ENCODE data around the gene AIPL1. TPM values are rescaled to one million over a fixed set of nuclear protein-coding genes. Genes with fewer than 3 reads are reported as not detected.
A peak's percentile ranks its signal among the peaks of the same experiment; 100 is the strongest.

AIPL1 gene
- total and polyA plus RNA-seq, 2 of the 13 experiments (the other 11 are each of a cell fraction or from before 2014, with no cell fraction given): not detected

DNA sequence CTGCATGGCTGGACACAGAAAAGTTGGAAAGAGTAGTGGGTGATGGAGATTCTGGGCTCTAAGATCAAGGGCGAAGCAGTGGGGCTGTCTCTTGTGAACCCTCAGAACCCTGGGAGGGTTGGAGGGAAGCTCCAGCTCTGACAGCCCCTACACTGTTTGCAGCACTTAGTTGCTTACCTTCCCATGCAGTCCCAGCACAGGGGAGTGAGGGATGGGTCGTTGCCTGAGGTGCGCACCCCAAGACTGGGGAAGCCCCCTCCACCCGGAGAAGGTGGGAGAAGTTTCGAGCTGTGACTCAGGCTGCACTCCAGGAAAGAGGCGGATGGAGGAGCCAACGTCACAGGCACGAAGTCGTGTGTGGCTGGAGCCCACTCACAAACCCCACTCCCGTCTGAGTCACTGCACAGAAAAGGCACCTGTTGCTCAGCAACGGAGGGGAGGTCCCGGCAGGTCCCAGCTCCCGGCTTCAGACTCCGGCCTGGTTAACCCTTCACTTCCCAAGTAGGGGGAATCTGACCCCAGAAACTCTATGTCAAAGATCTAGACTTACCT, 60.1 kb downstream of the AIPL1 start:
- H3K27ac ChIP-seq (ENCODE audit: extremely low read length, insufficient read depth, low read length): no peak overlapping the region
- no peak overlapping the region for H3K4me3 ChIP-seq (replicated peaks in 1 of 3; ENCODE audit: insufficient read depth in 1 of 3, low read depth in 2 of 3, low read length in 3 of 3)
- no TSS peak for BruUV-seq (replicated peaks)
- FAIRE-seq (no peak), ATAC-seq (no peak), DNase-seq (ENCODE audit: low spot score) (no peak)
- no peaks in the 10 kb centered on the region for H3K4me1 ChIP-seq (ENCODE audit: insufficient read depth, low read length)
- intact Hi-C loops (cut with micrococcal nuclease; ENCODE audit: unreplicated experiment): no loop called here
- H3K4me2 ChIP-seq (ENCODE audit: low read depth, low read length): no peak overlapping the region
- ChIA-PET CTCF (ENCODE audit: low intra/inter-chr PET ratio, low total read pairs) (no interaction called here), POLR2A (no interaction called here)
- H3K9me3 ChIP-seq (ENCODE audit: low read length): no peaks in the 10 kb centered on the region
- H2AFZ ChIP-seq (ENCODE audit: low read length): no peak overlapping the region
- no peaks in the 10 kb centered on the region for H3K79me2 ChIP-seq (ENCODE audit: insufficient read depth, low read length)
- in situ Hi-C loops (cut with HindIII; ENCODE audit: extremely low pct_ligation_motif_present, low pct_unique_long_range_greater_than_20kb): no loop called here
- H3K36me3 ChIP-seq (replicated peaks in 1 of 2; ENCODE audit: control insufficient read depth in 1 of 2, insufficient read depth in 2 of 2, low read length in 2 of 2): no peaks in the 10 kb centered on the region
- 77% methylated on average over 1 of the region's 14 CpGs for WGBS (ENCODE audit: low lambda C conversion rate)
- H4K20me1 ChIP-seq (ENCODE audit: insufficient read depth, low read length): no peaks in the 10 kb centered on the region
- no peak overlapping the region for H3K9ac ChIP-seq (ENCODE audit: insufficient read depth, low read depth, low read length)
- no peak for TF ChIP-seq RAD21 (CRISPR knock-in tag; IDR thresholded peaks at IDR 0.05)
- TF ChIP-seq ZNF652 (CRISPR knock-in tag; IDR thresholded peaks at IDR 0.05; ENCODE audit: borderline replicate concordance, low read depth): peak; percentile 56; the same call in 1 of the 2 replicates
- 0 out of 5 replicates have a peak, but pooled peaks cover 0 to 3% of the 10 kb centered on the region in 2 experiments for H3K27me3 ChIP-seq (ENCODE audit: control insufficient read depth in 1 of 2, insufficient read depth in 2 of 2, low read length in 2 of 2)

DNA sequence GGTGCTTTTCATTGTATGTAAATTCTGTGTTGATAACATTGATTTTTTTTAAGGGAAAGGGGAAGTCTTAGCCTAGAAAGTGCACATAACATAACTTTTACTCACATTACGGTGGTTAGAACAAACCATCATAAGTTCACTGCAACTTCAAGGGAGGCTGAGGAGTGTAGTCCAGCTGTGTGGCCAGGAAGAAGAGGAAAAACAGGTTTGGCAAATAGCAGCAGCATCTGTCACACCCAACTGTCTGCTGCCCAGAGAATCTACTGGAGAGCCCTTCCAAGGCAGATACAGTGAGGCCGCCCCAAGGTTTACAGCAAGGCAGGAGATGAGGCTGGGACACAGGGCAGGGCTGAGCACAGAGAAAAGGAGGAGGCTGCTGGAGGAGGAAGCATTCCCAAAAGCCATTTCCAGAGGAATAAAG, 60.6 kb downstream of the AIPL1 start:
- H3K4me1 ChIP-seq (ENCODE audit: insufficient read depth, low read length): no peaks in the 10 kb centered on the region
- FAIRE-seq: no peak
- intact Hi-C loops (cut with micrococcal nuclease; ENCODE audit: unreplicated experiment) (no loop called here), in situ Hi-C loops (cut with HindIII; ENCODE audit: extremely low pct_ligation_motif_present, low pct_unique_long_range_greater_than_20kb) (no loop called here)
- no peak overlapping the region for H3K9ac ChIP-seq (ENCODE audit: insufficient read depth, low read depth, low read length)
- ChIA-PET CTCF (ENCODE audit: low intra/inter-chr PET ratio, low total read pairs) (no interaction called here), POLR2A (no interaction called here)
- no peak overlapping the region for H3K4me3 ChIP-seq (replicated peaks in 1 of 3; ENCODE audit: insufficient read depth in 1 of 3, low read depth in 2 of 3, low read length in 3 of 3)
- no peak for ATAC-seq
- TF ChIP-seq, protein P1, sequence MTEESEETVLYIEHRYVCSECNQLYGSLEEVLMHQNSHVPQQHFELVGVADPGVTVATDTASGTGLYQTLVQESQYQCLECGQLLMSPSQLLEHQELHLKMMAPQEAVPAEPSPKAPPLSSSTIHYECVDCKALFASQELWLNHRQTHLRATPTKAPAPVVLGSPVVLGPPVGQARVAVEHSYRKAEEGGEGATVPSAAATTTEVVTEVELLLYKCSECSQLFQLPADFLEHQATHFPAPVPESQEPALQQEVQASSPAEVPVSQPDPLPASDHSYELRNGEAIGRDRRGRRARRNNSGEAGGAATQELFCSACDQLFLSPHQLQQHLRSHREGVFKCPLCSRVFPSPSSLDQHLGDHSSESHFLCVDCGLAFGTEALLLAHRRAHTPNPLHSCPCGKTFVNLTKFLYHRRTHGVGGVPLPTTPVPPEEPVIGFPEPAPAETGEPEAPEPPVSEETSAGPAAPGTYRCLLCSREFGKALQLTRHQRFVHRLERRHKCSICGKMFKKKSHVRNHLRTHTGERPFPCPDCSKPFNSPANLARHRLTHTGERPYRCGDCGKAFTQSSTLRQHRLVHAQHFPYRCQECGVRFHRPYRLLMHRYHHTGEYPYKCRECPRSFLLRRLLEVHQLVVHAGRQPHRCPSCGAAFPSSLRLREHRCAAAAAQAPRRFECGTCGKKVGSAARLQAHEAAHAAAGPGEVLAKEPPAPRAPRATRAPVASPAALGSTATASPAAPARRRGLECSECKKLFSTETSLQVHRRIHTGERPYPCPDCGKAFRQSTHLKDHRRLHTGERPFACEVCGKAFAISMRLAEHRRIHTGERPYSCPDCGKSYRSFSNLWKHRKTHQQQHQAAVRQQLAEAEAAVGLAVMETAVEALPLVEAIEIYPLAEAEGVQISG (CRISPR knock-in tag; IDR thresholded peaks at IDR 0.05): no peak
- DNase-seq (ENCODE audit: low spot score): no peak
- H3K27ac ChIP-seq (ENCODE audit: extremely low read length, insufficient read depth, low read length): no peak overlapping the region
- H3K4me2 ChIP-seq (ENCODE audit: low read depth, low read length): no peak overlapping the region
- H3K9me3 ChIP-seq (ENCODE audit: low read length): no peaks in the 10 kb centered on the region
- H4K20me1 ChIP-seq (ENCODE audit: insufficient read depth, low read length): no peaks in the 10 kb centered on the region
- H3K79me2 ChIP-seq (ENCODE audit: insufficient read depth, low read length): no peaks in the 10 kb centered on the region
- H3K36me3 ChIP-seq (replicated peaks in 1 of 2; ENCODE audit: control insufficient read depth in 1 of 2, insufficient read depth in 2 of 2, low read length in 2 of 2): no peaks in the 10 kb centered on the region
- BruUV-seq (replicated peaks): no TSS peak
- H3K27me3 ChIP-seq (ENCODE audit: control insufficient read depth in 1 of 2, insufficient read depth in 2 of 2, low read length in 2 of 2): 0 out of 5 replicates have a peak, but pooled peaks cover 0 to 3% of the 10 kb centered on the region in 2 experiments
- no peak overlapping the region for H2AFZ ChIP-seq (ENCODE audit: low read length)
- WGBS (ENCODE audit: low lambda C conversion rate): 0% methylated on average over 2 of the region's 2 CpGs

Other genes starting within 250 kb of the AIPL1 start
- 30.3 and 33.8 TPM in 2 replicates for gene PIMREG, start 9.3 kb upstream of the AIPL1 start, total RNA-seq (2016; rRNA removed; fragmentation: Illumina TruSeq; extraction: Trizol)
- gene PIMREG, start 9.3 kb upstream of the AIPL1 start, polyA plus RNA-seq (2011; rRNA removed): 10.9 and 15.6 TPM in 2 replicates
- 0.13 and 0.28 TPM in 2 replicates for gene PITPNM3, start 121.4 kb upstream of the AIPL1 start, total RNA-seq (2016; rRNA removed; fragmentation: Illumina TruSeq; extraction: Trizol)
- gene PITPNM3, start 121.4 kb upstream of the AIPL1 start, polyA plus RNA-seq (2011; rRNA removed): 0.29 and 0.33 TPM in 2 replicates
- gene KIAA0753, start 205.6 kb upstream of the AIPL1 start, total RNA-seq (2016; rRNA removed; fragmentation: Illumina TruSeq; extraction: Trizol): 9.1 and 10.7 TPM in 2 replicates
- 4.6 and 5.2 TPM in 2 replicates for gene KIAA0753, start 205.6 kb upstream of the AIPL1 start, polyA plus RNA-seq (2011; rRNA removed)
- 266 and 359 TPM in 2 replicates for gene TXNDC17, start 205.9 kb upstream of the AIPL1 start, total RNA-seq (2016; rRNA removed; fragmentation: Illumina TruSeq; extraction: Trizol)
- gene TXNDC17, start 205.9 kb upstream of the AIPL1 start, polyA plus RNA-seq (2011; rRNA removed): 147 and 188 TPM in 2 replicates
- 20.9 and 25.0 TPM in 2 replicates for gene MED31, start 216.5 kb upstream of the AIPL1 start, total RNA-seq (2016; rRNA removed; fragmentation: Illumina TruSeq; extraction: Trizol)
- gene MED31, start 216.5 kb upstream of the AIPL1 start, polyA plus RNA-seq (2011; rRNA removed): 14.2 and 19.0 TPM in 2 replicates
- gene C17orf100, start 216.6 kb upstream of the AIPL1 start, total RNA-seq (2016; rRNA removed; fragmentation: Illumina TruSeq; extraction: Trizol): 3.6 and 4.1 TPM in 2 replicates
- 8.7 and 10.1 TPM in 2 replicates for gene C17orf100, start 216.6 kb upstream of the AIPL1 start, polyA plus RNA-seq (2011; rRNA removed)